Measurements from ENCODE around the gene ANXA11. TPM values are rescaled to one million over a fixed set of nuclear protein-coding genes. Genes with fewer than 3 reads are reported as not detected.
"Not testable (repeated sequence)": the region's sequence is repeated elsewhere in the genome, so short reads cannot be mapped to it uniquely, and the experiment has no call there.

The ANXA11 gene
- total RNA-seq, result 17.3 and 27.9 TPM in 2 replicates

- DNase-seq (ENCODE audit: low read depth in 2 of 2), result peak in 1 of 2 donors; percentile 65
Measured at GRCh38 chr10:80205477-80206276, at the start of gene ANXA11. Gene ANXA11, minus strand, starts transcription at chr10:80205537. Its CDS starts 32,676 bp downstream, at chr10:80172861.

- DNase-seq (ENCODE audit: low read depth in 2 of 2), result not testable (repeated sequence)
Measured at GRCh38 chr10:80254726-80255125, 49.4 kb upstream of the ANXA11 start.

- DNase-seq (ENCODE audit: low read depth in 2 of 2), result not testable (repeated sequence)
Measured at GRCh38 chr10:80253963-80254271, 48.6 kb upstream of the ANXA11 start.

- no peak for DNase-seq (ENCODE audit: low read depth in 2 of 2)
Measured at GRCh38 chr10:80253266-80253962, 48.1 kb upstream of the ANXA11 start.

- no peak for DNase-seq (ENCODE audit: low read depth in 2 of 2)
Measured at GRCh38 chr10:80252296-80252887, 47.1 kb upstream of the ANXA11 start.

GRCh38 chr10:80251703-80252280 is 46.5 kb upstream of the ANXA11 start:
- not testable (repeated sequence) for DNase-seq (ENCODE audit: low read depth in 2 of 2)

GRCh38 chr10:80250399-80250798 is 45.1 kb upstream of the ANXA11 start:
- not testable (repeated sequence) for DNase-seq (ENCODE audit: low read depth in 2 of 2)

- not testable (repeated sequence) for DNase-seq (ENCODE audit: low read depth in 2 of 2)
Measured at GRCh38 chr10:80249906-80250305, 44.6 kb upstream of the ANXA11 start.

GRCh38 chr10:80247611-80248010 is 42.3 kb upstream of the ANXA11 start:
- DNase-seq (ENCODE audit: low read depth in 2 of 2), result not testable (repeated sequence)

GRCh38 chr10:80244371-80244770 is 39.0 kb upstream of the ANXA11 start:
- not testable (repeated sequence) for DNase-seq (ENCODE audit: low read depth in 2 of 2)

GRCh38 chr10:80242341-80242740 is 37.0 kb upstream of the ANXA11 start:
- DNase-seq (ENCODE audit: low read depth in 2 of 2), result not testable (repeated sequence)

- DNase-seq (ENCODE audit: low read depth in 2 of 2), result not testable (repeated sequence)
Measured at GRCh38 chr10:80236457-80236856, 31.1 kb upstream of the ANXA11 start.

- not testable (repeated sequence) for DNase-seq (ENCODE audit: low read depth in 2 of 2)
Measured at GRCh38 chr10:80234331-80235235, 29.2 kb upstream of the ANXA11 start.

- not testable (repeated sequence) for DNase-seq (ENCODE audit: low read depth in 2 of 2)
Measured at GRCh38 chr10:80233871-80234270, 28.5 kb upstream of the ANXA11 start.

- DNase-seq (ENCODE audit: low read depth in 2 of 2), result not testable (repeated sequence)
Measured at GRCh38 chr10:80226723-80227122, 21.4 kb upstream of the ANXA11 start.

GRCh38 chr10:80223031-80223419 is 17.7 kb upstream of the ANXA11 start:
- not testable (repeated sequence) for DNase-seq (ENCODE audit: low read depth in 2 of 2)

- not testable (repeated sequence) for DNase-seq (ENCODE audit: low read depth in 2 of 2)
Measured at GRCh38 chr10:80218878-80219277, 13.5 kb upstream of the ANXA11 start.

GRCh38 chr10:80214368-80214982 is 9.1 kb upstream of the ANXA11 start:
- not testable (repeated sequence) for DNase-seq (ENCODE audit: low read depth in 2 of 2)

GRCh38 chr10:80212535-80213115 is 7.3 kb upstream of the ANXA11 start:
- not testable (repeated sequence) for DNase-seq (ENCODE audit: low read depth in 2 of 2)

GRCh38 chr10:80211786-80212185 is 6.4 kb upstream of the ANXA11 start:
- no peak for DNase-seq (ENCODE audit: low read depth in 2 of 2)

Measured in dermis microvascular lymphatic vessel endothelial cell (primary cell).